HCT116 (cell line): ENCODE measurements around the gene ABLIM1. TPM values are rescaled to one million over a fixed set of nuclear protein-coding genes. Genes with fewer than 3 reads are reported as not detected.

Experiments used
- ATAC-seq: fragments of 200-7000 bp; cut with Tn5 transposase; 2 replicates; pipeline ENCODE4 v1.9.1; 2020; ENCODE audit warnings: mild to moderate bottlenecking, moderate library complexity
- BruUV-seq: library from RNA; stranded (reverse); fragments of 400-500 nt; replicated peaks from 2 replicates; lab custom pipeline; 2021; lab: Mats Ljungman, UMichigan
- CTCF ChIA-PET: fragments of 300-600 bp; sonication (Branson Sonifier 250); formaldehyde crosslinking; loops from one replicate; lab custom pipeline; 2021; ENCODE audit warnings: antibody characterized with exemption; lab: Charles Lee
- POLR2A ChIA-PET: fragments of 300-600, 350-600 bp; sonication (Branson Sonifier 250); formaldehyde crosslinking; loops from one replicate; lab custom pipeline; 2021; ENCODE audit warnings: antibody characterized with exemption; lab: Charles Lee
- RAD21 ChIA-PET, 2 experiments: fragments of 300-600 bp; sonication (Branson Sonifier 250); formaldehyde crosslinking; loops; one replicate each; lab custom pipeline; 2023; ENCODE audit warnings: low total read pairs in 2 of 2; ENCODE audit not compliant: uncharacterized antibody in 2 of 2, unreplicated experiment in 2 of 2, low non-redundant PET in 1 of 2; lab: Charles Lee
- DNase-seq: peaks from one replicate; pipeline ENCODE4 v3.0.0-alpha.2; 2010; ENCODE audit warnings: low read depth, low spot score
- H2AFZ ChIP-seq: fragments of 200-600 bp; shearing (Covaris generic), sonication (generic); 2 replicates; pipeline ENCODE4 v1.6.1; 2017; ENCODE audit warnings: low read depth, mixed run types, mixed read lengths, antibody characterized with exemption, low read length; ENCODE audit not compliant: poor library complexity, severe bottlenecking
- H3K27ac ChIP-seq: 2 replicates; pipeline ENCODE4 v1.5.1; 2012; ENCODE audit warnings: low read depth, low read length
- H3K27me3 ChIP-seq: fragments of 200-600 bp; sonication (generic); 2 replicates; pipeline ENCODE4 v1.6.1; 2016; ENCODE audit warnings: mixed run types, low read length, mixed read lengths; ENCODE audit not compliant: insufficient read depth
- H3K36me3 ChIP-seq, 2 experiments: fragments of 200-500 bp in 1 of 2; fragments of 200-600 bp in 1 of 2; sonication (Bioruptor generic) in 1 of 2; sonication (generic) in 1 of 2; 2 replicates each; pipeline versions ENCODE4 v1.5.1 to v1.6.1; 2014 to 2016; ENCODE audit warnings: low read length in 2 of 2, inconsistent platforms in 1 of 2, mixed read lengths in 1 of 2, mixed run types in 1 of 2; ENCODE audit not compliant: insufficient read depth in 2 of 2, control insufficient read depth in 1 of 2
- H3K4me1 ChIP-seq, 2 experiments: fragments of 200-600 bp in 1 of 2; sonication (generic) in 1 of 2; 2 replicates each; pipeline versions ENCODE4 v1.5.1 to v1.6.1; 2012 to 2017; ENCODE audit warnings: low read length in 2 of 2, inconsistent platforms in 1 of 2, mild to moderate bottlenecking in 1 of 2, mixed read lengths in 1 of 2, mixed run types in 1 of 2, moderate library complexity in 1 of 2; ENCODE audit not compliant: insufficient read depth in 2 of 2, control insufficient read depth in 1 of 2
- H3K4me2 ChIP-seq: fragments of 200-600 bp; sonication (generic); 2 replicates; pipeline ENCODE4 v1.6.1; 2017; ENCODE audit warnings: mixed run types, low read length, mixed read lengths
- H3K4me3 ChIP-seq, 2 experiments: fragments of 200-600 bp in 1 of 2; sonication (generic) in 1 of 2; replicated peaks in 1 of 2; 2 replicates each; pipeline ENCODE4 v1.5.1; 2011 to 2016; ENCODE audit warnings: low read length in 2 of 2, control low read depth in 1 of 2, low read depth in 1 of 2, mild to moderate bottlenecking in 1 of 2, mixed read lengths in 1 of 2, mixed run types in 1 of 2
- H3K79me2 ChIP-seq: fragments of 200-600 bp; sonication (generic); 2 replicates; pipeline ENCODE4 v1.6.1; 2017; ENCODE audit warnings: mild to moderate bottlenecking, mixed run types, low read length, moderate library complexity, mixed read lengths; ENCODE audit not compliant: insufficient read depth
- H3K9ac ChIP-seq: fragments of 200-600 bp; sonication (generic); 2 replicates; pipeline ENCODE4 v1.6.1; 2016; ENCODE audit warnings: low read length, mixed read lengths
- H3K9me2 ChIP-seq: fragments of 200-600 bp; sonication (generic), shearing (Covaris generic); 2 replicates; pipeline ENCODE4 v1.6.1; 2017; ENCODE audit warnings: mixed run types, mild to moderate bottlenecking, moderate library complexity; ENCODE audit not compliant: insufficient read depth
- H3K9me3 ChIP-seq, 2 experiments: fragments of 200-500 bp in 1 of 2; fragments of 200-600 bp in 1 of 2; sonication (Bioruptor generic) in 1 of 2; sonication (generic) in 1 of 2; 2 replicates each; pipeline ENCODE4 v1.6.1; 2014 to 2017; ENCODE audit warnings: low read length in 2 of 2, mixed read lengths in 2 of 2, inconsistent platforms in 1 of 2, low read depth in 1 of 2, mild to moderate bottlenecking in 1 of 2, mixed run types in 1 of 2, moderate library complexity in 1 of 2; ENCODE audit not compliant: control insufficient read depth in 1 of 2, insufficient read depth in 1 of 2
- H4K20me1 ChIP-seq: fragments of 200-600 bp; sonication (generic), shearing (Covaris generic); 2 replicates; pipeline ENCODE4 v1.6.1; 2017; ENCODE audit warnings: mixed run types, mild to moderate bottlenecking, moderate library complexity; ENCODE audit not compliant: insufficient read depth
- CEBPB ChIP-seq: IDR thresholded peaks from 2 replicates; pipeline ENCODE4 v1.6.1; 2012; ENCODE audit warnings: low read depth
- ELF1 ChIP-seq: IDR thresholded peaks from 2 replicates; pipeline ENCODE4 v1.6.1; 2012; ENCODE audit warnings: low read depth, borderline replicate concordance
- EZH2 ChIP-seq: fragments of 200-600 bp; sonication (generic); IDR thresholded peaks from 2 replicates; pipeline ENCODE4 v1.6.1; 2017; ENCODE audit warnings: antibody characterized with exemption, mixed run types
- POLR2A ChIP-seq: IDR thresholded peaks from 2 replicates; pipeline ENCODE4 v1.7.0; 2011; ENCODE audit warnings: borderline replicate concordance; ENCODE audit not compliant: insufficient read depth, insufficient read length; ENCODE audit errors: extremely low read depth
- POLR2AphosphoS5 ChIP-seq: IDR thresholded peaks from 2 replicates; pipeline ENCODE4 v1.6.1; 2011; ENCODE audit warnings: mild to moderate bottlenecking, low read depth, low read length, moderate library complexity
- TCF7L2 ChIP-seq: IDR thresholded peaks from 2 replicates; pipeline ENCODE4 v1.7.0; 2011; ENCODE audit warnings: borderline replicate concordance, inconsistent platforms; ENCODE audit not compliant: insufficient read depth, insufficient read length; ENCODE audit errors: extremely low read depth
- YY1 ChIP-seq: IDR thresholded peaks from 2 replicates; pipeline ENCODE4 v1.6.1; 2011; ENCODE audit warnings: low read length, low read depth, moderate library complexity, mild to moderate bottlenecking; ENCODE audit not compliant: insufficient replicate concordance; ENCODE audit errors: extremely low read depth
- intact Hi-C: fragments of 100-400 bp; cut with micrococcal nuclease; formaldehyde crosslinking; loops from 2 replicates; pipeline ENCODE4 v1.10.0; 2022
- total RNA-seq: library from RNA; stranded (reverse); gene quantifications from one replicate; pipeline ENCODE4 v1.2.1, GENCODE V29; 2021; ENCODE audit not compliant: unreplicated experiment
- TF ChIP-seq, protein P1 (sequence below): IDR thresholded peaks from 2 replicates; pipeline ENCODE4 v1.6.1; 2011; ENCODE audit warnings: mild to moderate bottlenecking, low read length, moderate library complexity; ENCODE audit not compliant: insufficient replicate concordance; ENCODE audit errors: extremely low read depth
- TF ChIP-seq, protein P2 (sequence below): IDR thresholded peaks from 2 replicates; pipeline ENCODE4 v1.6.1; 2012; ENCODE audit warnings: low read depth
- TF ChIP-seq, protein P3 (sequence below), 3 experiments: fragments of 200-600 bp in 1 of 3; sonication (generic) in 1 of 3; IDR thresholded peaks in 2 of 3; conservative IDR thresholded peaks in 1 of 3; 2 replicates each; pipeline ENCODE4 v1.5.1; 2012 to 2017; ENCODE audit warnings: low read depth in 2 of 3, low read length in 2 of 3, antibody characterized with exemption in 1 of 3, borderline replicate concordance in 1 of 3, control low read depth in 1 of 3, mild to moderate bottlenecking in 1 of 3, mixed read lengths in 1 of 3, mixed run types in 1 of 3, moderate library complexity in 1 of 3; ENCODE audit not compliant: insufficient read depth in 1 of 3
- TF ChIP-seq, protein P4 (sequence below): IDR thresholded peaks from 2 replicates; pipeline ENCODE4 v1.6.1; 2012

Gene ABLIM1
- total RNA-seq, 1 experiment from 2014 or later, result 96.2 TPM

DNA sequence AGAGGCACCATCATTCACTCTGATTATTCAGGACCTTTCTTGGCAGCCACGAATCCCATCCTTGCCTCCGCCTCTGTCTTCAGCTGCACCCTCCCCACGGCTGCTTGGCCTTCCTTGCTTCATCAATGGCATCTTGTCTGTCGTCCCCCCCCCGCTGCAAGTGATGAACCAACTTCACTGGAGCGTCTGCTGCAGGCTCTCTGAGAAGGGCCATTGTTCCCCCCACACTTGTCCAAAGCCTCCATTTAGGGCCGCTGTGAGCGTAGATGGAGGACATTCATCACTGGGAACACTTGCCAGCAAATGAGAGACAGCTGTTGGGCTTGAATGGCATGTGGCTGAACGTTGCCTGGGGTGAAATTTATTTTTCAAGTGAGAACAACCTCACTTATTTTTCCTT, 273.9 kb downstream of the ABLIM1 start:
- RAD21 ChIA-PET, result no interaction called here
- intact Hi-C loops, result no loop called here
- TF ChIP-seq, protein P1, sequence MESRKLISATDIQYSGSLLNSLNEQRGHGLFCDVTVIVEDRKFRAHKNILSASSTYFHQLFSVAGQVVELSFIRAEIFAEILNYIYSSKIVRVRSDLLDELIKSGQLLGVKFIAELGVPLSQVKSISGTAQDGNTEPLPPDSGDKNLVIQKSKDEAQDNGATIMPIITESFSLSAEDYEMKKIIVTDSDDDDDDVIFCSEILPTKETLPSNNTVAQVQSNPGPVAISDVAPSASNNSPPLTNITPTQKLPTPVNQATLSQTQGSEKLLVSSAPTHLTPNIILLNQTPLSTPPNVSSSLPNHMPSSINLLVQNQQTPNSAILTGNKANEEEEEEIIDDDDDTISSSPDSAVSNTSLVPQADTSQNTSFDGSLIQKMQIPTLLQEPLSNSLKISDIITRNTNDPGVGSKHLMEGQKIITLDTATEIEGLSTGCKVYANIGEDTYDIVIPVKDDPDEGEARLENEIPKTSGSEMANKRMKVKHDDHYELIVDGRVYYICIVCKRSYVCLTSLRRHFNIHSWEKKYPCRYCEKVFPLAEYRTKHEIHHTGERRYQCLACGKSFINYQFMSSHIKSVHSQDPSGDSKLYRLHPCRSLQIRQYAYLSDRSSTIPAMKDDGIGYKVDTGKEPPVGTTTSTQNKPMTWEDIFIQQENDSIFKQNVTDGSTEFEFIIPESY, result no peak
- TF ChIP-seq POLR2A (no peak), POLR2AphosphoS5 (no peak), TCF7L2 (no peak), CEBPB (no peak), YY1 (no peak), EZH2 (no peak), ELF1 (no peak)
- TF ChIP-seq, protein P2, sequence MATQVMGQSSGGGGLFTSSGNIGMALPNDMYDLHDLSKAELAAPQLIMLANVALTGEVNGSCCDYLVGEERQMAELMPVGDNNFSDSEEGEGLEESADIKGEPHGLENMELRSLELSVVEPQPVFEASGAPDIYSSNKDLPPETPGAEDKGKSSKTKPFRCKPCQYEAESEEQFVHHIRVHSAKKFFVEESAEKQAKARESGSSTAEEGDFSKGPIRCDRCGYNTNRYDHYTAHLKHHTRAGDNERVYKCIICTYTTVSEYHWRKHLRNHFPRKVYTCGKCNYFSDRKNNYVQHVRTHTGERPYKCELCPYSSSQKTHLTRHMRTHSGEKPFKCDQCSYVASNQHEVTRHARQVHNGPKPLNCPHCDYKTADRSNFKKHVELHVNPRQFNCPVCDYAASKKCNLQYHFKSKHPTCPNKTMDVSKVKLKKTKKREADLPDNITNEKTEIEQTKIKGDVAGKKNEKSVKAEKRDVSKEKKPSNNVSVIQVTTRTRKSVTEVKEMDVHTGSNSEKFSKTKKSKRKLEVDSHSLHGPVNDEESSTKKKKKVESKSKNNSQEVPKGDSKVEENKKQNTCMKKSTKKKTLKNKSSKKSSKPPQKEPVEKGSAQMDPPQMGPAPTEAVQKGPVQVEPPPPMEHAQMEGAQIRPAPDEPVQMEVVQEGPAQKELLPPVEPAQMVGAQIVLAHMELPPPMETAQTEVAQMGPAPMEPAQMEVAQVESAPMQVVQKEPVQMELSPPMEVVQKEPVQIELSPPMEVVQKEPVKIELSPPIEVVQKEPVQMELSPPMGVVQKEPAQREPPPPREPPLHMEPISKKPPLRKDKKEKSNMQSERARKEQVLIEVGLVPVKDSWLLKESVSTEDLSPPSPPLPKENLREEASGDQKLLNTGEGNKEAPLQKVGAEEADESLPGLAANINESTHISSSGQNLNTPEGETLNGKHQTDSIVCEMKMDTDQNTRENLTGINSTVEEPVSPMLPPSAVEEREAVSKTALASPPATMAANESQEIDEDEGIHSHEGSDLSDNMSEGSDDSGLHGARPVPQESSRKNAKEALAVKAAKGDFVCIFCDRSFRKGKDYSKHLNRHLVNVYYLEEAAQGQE, result no peak
- TF ChIP-seq, protein P3, sequence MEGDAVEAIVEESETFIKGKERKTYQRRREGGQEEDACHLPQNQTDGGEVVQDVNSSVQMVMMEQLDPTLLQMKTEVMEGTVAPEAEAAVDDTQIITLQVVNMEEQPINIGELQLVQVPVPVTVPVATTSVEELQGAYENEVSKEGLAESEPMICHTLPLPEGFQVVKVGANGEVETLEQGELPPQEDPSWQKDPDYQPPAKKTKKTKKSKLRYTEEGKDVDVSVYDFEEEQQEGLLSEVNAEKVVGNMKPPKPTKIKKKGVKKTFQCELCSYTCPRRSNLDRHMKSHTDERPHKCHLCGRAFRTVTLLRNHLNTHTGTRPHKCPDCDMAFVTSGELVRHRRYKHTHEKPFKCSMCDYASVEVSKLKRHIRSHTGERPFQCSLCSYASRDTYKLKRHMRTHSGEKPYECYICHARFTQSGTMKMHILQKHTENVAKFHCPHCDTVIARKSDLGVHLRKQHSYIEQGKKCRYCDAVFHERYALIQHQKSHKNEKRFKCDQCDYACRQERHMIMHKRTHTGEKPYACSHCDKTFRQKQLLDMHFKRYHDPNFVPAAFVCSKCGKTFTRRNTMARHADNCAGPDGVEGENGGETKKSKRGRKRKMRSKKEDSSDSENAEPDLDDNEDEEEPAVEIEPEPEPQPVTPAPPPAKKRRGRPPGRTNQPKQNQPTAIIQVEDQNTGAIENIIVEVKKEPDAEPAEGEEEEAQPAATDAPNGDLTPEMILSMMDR (IDR thresholded peaks at IDR 0.05 in 2 of 3, conservative IDR thresholded peaks at IDR 0.05 in 1 of 3; ENCODE audit: borderline replicate concordance in 1 of 3, insufficient read depth in 1 of 3, low read depth in 2 of 3, low read length in 2 of 3), result no peak
- TF ChIP-seq, protein P4, sequence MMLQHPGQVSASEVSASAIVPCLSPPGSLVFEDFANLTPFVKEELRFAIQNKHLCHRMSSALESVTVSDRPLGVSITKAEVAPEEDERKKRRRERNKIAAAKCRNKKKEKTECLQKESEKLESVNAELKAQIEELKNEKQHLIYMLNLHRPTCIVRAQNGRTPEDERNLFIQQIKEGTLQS, result no peak
- CTCF ChIA-PET, result no interaction called here
- no peak overlapping the region for H3K9ac ChIP-seq
- H3K4me1 ChIP-seq, result peaks cover under 1 to 5% of the 10 kb centered on the region in 2 experiments
- no TSS peak for BruUV-seq
- no peak overlapping the region for H3K27ac ChIP-seq
- H4K20me1 ChIP-seq, result no peaks in the 10 kb centered on the region
- no peaks in the 10 kb centered on the region for H3K79me2 ChIP-seq
- no peak overlapping the region for H3K4me3 ChIP-seq
- H3K9me3 ChIP-seq, result no peaks in the 10 kb centered on the region
- no peak for ATAC-seq
- DNase-seq, result no peak
- H3K27me3 ChIP-seq, result peaks cover 10% of the 10 kb centered on the region; the same call in 1 of the 2 replicates
- H3K4me2 ChIP-seq, result no peak overlapping the region
- no peaks in the 10 kb centered on the region for H3K36me3 ChIP-seq
- H2AFZ ChIP-seq, result no peak overlapping the region
- POLR2A ChIA-PET, result no interaction called here
- H3K9me2 ChIP-seq, result no peaks in the 10 kb centered on the region
